GM21576 (cell line): ENCODE measurements around the gene RAB14.
"Not testable (repeated sequence)": the region's sequence is repeated elsewhere in the genome, so short reads cannot be mapped to it uniquely, and the experiment has no call there.

Source experiments
- ATAC-seq: cut with Tn5 transposase; IDR thresholded peaks from one replicate; pipeline ENCODE4 v1.9.1; 2021; ENCODE audit warnings: mild to moderate bottlenecking, moderate library complexity; ENCODE audit not compliant: unreplicated experiment

Gene RAB14

DNA sequence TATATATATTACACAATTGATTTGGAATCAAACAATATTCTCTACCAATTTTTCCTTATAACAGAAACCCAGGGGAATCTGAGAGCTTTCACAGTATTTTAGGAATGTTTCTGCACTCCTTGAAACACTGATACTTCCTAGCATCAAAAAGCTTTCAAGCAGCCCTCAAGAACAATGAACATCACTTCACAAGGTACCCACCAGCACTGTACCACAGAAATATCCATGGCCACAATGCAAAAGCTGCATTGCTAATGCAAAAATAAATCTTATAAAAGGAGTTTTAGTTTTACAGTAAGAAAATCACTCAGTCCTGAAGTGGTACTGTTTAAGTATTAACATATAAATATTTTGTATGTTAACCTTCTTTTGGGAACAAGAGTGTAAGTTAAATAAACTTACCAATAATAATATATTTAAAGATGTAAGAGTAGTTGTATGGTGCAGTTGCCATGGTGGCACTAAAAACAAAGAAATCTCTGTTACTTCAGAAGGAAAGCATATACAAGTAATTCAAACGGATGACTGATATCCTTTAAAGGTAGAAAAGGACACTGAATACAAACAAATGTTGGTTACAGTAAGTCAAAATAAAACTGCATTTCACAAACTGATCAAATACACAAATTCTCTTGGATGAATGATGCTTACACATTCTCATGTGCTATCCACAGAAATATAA, 8.6 kb downstream of the RAB14 start:
- ATAC-seq: no peak

DNA sequence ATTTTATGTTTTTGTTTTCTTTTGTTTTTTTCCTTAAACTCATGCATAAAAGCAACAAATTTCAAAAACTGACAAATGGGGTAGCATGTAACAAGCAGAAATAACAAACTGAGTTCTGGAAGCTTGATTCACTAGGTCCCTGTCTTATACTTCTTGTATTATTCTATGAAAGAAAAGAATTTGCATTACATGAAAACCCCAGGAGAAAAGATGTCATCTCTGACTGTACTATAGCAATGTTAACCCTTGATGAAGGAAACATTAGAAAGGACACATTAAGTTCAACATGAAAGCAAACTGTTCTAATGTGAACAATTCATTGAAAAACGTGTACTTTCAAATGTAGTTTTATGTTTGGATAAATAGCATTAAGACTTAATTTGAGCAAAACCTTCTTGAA, 9.2 kb downstream of the RAB14 start:
- no peak for ATAC-seq

DNA sequence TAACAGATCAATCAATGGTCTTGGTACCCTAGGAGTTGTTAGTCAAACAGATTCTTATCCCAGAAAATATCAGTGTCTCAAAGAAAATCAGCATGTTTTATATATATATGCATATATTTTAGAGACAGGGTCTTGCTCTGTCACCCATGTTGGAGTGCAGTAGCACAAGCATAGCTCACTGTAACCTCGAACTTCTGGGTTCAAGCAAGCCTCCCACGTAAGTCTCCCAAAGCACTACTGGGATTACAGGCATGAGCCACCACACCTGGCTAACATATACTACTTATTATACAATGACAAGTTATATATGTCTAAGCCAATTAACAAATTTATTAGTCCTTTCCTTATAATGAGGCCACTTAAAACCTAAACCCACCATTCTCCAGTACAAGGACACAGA, 10.4 kb downstream of the RAB14 start:
- no peak for ATAC-seq

DNA sequence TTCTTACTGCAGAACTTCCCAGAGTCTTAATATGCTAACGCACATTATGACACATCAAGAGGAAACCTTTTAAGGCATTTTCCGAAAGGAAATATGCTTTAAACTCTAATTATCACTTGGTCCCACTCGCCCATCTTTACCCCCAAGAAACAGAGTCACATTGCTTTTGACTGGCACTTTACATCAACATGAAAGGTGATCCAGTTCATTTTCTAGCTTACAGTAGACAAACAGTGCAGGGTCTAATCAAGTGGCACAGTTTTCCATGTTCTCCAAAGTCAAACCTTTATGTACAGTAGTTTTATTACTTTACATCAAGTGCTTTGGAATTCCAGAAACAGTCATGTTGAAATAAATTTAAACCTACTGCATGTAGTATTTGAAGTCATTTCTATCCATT, 12.0 kb downstream of the RAB14 start:
- no peak for ATAC-seq

DNA sequence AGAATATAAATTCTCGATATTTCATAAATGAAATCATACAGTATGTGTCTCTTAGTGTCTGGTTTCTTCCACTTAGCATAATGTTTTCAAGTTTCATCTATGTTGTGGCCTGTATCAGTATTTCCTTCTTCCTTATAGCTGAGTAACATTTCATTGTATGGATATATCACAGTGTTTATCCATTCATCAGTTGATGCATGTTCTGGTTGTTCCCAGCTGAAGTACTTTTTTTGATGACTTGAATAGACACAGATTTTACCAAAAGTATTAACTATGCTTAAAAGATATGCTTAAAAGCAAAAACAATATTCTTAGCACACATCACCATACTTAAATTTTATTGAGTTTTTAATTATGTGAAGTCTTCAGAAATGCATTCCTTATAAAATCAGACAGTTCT, 12.7 kb downstream of the RAB14 start:
- ATAC-seq: no peak

DNA sequence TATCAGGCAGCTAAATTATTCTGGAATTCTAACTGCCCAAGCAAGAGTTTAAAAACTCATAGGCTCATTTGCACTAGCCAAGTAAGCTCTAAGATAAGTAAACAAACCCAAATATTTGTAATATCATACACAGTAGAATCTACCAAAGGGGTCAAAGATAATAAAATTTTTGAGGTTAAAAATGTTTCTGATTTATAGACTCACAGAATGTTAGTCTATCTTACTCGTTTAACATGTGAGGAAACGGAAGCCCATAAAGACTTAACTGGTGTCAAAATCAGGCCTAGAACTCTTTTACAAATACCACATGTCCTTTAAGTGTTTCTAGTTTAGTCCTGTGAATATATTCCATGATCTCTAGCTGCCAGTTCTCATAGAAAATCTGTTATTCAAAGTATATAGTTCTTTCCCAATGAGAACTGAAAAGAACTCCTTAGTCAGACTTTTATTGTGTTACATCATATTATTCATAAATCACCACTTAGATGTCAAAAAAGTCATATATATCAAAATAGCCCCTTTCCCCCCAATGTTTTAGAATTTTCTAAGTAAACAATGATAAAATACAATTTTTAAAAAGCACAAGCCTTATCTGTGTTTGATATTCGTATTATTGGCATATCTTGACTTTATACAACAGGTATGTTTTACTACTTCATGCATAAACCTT, 13.9 kb downstream of the RAB14 start:
- no peak for ATAC-seq

DNA sequence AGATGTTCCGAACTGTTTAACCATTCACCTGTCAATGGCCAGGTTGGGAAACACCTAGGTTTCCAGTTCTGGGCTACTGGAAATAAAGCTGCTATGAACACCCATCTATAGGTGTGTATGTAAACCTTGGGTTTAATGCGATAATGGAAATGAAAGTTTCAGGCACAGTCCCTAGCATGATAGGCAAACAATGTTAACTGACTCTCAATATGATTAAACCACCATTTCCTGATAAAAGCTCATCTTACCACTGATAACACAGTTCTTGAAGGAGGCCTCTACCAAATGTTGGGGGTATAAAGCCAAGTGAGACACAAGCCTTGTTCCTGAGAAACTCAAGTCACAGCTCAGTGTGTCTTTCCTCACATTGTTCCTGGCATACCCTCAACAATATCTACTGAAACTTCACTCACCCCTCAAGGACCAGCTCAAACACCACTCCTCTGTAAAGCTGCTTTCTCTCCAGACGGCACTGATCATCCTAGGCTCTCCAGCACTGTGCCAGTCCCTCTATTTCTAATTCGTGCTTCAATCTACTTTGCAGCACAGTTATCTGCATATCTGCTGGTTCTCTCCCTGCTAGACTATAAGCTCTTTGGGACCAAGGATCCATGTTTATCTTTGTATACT, 15.8 kb downstream of the RAB14 start:
- ATAC-seq: no peak

DNA sequence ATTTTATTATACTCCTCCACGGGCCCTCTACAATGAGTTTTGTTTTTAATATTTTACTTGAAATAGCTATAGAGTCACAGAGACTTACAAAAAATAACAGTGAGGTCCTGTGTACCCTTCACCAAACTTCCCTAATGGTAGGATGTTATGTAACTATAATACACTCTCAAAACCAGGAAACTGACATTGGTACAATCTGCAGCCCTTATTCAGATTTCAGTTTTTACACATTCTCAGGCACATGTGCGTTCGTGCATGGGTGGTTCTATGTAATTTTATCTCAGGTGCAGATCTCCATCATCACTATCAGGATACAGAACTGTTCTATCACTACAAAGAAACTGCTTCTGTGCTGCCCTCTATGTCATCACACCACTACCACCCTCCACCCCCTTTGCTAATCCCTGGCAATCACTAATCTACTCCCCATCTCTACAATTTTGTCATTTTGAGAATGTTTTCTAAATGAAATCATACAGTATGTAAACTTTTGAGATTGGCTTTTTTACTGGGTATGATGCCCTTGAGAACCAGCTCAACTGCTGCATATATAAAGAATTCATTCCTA, 16.4 kb downstream of the RAB14 start:
- ATAC-seq: no peak

DNA sequence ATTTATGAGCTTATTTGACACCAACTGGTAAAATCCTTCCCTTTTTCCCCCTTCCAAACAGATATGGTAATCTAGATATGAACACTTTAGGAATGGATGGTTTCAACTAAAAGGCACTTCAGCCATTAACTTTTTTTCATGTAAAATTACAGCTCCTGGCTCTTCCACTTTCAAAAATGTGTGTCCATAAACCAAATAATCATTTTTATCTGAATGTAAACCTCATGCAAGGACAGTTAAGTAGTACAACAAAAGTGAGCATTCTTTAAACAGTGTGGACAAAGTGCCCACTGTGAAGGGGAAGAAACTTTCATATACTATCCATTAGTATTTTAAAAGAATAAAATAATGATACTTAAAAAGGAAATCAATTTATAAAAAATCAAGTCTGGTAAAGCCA, 17.2 kb downstream of the RAB14 start:
- ATAC-seq: no peak

DNA sequence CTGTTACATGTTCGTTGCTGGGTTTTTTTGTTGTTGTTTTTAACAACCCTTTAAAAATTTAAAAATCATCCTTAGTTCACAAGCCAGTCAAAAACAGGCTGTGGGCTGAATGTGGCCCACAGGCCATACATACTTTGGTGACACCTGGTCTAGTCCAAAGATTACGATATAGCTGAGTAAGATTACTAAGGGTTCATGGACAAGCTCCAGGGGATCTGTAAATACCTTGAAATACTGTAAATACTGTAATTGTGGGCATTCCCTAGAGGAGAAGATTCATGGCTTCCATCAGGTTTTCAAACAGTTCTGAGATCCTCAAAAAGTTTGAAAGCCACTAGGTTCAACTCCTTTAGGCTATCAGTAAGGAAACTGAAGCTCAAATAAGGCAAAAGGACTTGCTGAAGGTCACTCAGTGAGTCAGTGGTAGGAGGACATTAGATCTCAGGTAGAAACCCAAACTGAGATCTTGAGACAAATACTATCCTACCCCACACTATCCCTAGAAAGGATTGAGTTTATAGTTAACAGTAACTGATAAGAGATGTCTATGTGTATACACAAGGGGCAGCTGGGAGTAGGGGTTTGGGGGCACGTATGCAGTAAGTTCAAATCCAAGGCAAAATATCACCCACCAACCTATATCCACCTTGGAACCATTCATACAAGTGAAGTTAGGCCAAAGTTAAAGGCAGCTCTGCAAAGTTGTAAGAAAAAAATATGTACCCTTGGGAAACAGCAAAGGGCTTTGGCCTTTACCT, 17.8 kb downstream of the RAB14 start:
- ATAC-seq: no peak

DNA sequence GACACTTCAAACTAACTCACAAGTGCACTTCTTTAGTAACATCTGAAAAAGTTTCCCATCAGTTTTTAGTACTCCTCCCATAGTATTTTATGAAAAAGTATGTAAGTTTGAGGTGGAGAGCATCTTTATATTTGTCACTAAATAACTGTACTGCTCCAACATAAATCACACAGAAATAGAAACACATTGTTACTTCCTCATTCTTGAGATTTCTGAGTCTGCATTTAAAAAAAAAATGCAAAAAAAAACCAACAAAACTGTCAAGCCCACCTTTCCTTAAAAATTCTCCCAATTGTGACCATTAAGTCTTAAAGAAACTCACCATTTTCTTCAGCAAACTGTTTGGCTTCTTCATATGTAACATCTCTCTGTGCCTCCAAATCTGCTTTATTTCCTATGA, 18.7 kb downstream of the RAB14 start:
- ATAC-seq: no peak

DNA sequence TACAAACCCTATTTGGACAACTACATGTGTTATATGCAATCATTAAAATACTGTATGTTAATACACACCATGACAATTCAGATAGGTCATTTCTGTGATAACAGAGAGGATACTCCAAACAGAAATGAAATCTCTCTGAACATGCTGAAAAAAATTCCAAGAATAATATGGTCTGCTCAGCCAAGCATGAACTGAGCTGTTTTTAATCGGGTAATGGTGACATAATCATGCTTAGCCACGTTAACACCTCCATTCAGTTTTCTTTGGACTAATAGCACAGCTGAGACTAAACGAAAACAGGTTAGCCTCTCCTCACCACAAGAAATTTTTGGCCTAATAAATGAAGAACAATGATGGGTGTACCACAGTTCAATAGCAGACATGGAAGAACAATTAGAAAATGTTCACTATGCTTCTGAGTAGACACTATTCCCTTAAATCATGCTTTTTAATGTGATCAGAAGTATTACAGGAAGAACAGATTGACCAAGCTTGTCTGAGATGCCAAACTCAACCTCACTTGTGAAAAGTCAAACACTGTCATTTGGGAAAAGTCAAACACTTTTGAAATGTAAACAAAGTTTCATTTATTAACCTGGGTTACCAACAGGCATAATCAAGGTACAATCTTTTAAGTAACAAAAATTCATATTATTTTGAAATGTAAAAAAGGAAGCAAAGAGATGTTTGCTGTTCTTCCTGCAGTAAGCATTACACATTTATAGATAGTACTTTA, 19.4 kb downstream of the RAB14 start:
- ATAC-seq: no peak

DNA sequence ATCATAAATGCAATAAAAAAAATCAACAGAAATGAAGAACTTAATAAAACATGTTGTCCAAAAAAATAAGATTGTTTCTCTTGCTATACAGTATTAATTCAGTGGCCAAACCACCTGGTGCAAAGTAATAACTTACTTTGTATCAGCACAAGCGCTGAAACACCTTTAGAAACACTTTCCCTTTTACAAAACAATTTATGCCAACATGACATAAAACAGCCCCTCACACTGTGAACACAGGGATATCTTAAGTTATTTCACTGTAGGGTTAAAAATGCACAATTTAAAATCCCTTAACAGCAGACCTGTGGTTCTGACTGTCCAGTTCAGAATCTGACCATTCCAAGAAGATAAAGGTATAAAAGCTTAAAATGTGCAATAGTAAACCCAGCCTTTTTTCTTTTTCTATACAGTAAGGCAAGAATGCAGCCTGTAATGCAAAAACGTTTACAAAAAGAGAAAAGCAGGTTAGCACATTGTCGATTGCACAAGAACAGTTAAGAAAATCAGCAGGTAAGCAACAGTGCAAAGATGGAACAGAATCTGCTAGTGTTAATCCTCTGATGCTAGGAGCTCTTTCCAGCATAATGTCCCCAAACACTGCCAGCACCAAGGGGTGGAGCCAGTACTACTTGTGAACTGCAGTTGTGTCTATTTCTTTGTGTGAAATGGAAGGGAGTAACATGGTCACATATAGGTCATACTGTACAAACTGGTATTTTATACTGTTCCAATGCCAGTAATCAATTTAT, 21.6 kb downstream of the RAB14 start:
- no peak for ATAC-seq

DNA sequence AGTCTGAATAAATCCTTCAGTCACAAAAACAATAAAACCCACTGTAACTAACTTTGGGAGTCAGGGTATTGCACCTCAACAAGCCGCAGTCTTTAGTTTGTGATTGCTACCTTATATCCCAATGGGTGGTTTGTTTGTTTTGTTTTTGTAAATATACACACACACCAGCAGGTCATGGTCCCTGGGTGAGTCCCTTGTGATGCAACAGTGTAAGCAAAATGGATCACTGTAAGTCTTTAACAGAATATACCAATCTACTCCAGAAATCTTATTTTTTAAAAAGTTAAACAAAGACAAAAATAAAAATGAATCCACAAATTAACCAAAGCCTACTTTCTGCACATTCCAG, 22.3 kb downstream of the RAB14 start:
- not testable (repeated sequence) for ATAC-seq

DNA sequence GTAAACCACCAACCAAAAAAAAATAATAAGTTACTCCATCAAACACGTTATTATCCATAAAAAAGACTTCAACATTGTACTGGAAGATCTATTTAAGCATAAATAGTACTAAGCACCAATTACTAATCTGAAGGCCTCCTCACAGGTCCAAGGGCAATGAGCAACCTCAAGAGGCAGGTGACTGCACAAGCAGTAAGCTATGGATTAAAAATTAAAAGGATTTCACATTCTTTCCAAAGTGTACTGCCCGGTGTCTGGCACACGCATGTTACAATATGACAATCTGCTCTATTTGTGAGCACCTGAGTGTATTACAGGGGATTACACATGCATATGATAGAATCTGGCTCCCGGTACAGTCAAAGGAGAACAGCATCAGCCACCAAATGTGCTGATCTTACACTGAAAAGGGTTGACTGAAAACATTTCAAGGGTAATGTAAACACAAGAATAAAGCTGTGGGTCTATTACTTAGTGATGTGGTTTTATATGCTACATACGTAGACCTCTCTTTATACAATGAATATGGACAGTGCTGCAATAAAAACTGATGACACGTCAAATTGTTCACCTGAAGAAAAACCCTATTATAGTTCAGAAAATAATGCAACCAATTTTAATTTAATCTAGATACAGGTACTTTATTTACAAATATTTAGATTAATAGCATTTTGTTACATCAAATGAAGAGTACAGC, 22.8 kb downstream of the RAB14 start:
- ATAC-seq: no peak

DNA sequence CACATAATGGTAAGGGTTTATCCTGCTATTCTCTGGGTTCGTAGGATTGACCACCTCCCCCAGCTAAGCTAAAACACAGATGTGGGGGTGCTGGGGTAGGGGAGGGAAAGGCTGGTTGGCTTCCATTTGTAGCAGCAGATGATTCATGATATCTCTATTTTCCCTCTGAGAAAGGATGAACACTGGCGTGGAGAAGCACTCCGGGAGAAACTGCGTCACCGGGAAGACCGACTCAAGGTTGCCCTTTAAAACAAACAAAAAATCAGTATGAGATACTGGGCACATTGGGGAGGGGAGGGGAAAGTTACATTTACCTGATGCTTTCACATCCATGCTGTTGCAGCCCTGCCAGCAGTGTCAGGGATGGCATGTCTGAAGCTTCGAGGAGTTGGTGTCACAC, 28.2 kb downstream of the RAB14 start:
- no peak for ATAC-seq

DNA sequence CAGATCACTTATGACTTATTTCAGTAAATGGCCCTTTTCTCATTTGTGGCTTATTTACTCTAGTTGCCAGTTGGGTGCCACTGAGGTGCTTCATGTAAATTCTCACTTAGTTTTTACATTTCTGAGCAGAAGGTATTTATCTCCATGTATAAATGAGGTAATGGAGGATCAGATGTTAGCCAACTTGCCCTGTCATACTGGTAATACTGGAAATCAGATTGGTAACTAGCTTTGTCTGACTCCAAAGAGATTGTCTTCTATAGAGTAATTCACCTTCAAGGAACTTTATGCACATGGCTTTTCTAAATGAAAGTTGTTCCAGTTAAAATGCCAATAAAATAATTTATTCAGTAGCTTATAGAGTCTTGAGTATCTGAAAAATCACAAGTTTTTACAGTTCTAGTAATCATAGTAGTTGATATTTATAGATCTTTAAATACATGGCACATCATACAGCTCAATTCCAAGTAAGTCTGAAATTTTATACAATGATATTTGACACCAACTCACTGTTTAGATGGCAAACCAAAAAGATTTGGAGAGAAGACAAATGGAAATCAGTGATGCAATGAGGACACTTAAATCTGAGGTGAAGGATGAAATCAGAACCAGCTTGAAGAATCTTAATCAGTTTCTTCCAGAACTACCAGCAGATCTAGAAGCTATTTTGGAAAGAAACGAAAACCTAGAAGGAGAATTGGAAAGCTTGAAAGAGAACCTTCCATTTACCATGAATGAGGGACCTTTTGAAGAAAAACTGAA, 28.8 kb downstream of the RAB14 start:
- no peak for ATAC-seq

DNA sequence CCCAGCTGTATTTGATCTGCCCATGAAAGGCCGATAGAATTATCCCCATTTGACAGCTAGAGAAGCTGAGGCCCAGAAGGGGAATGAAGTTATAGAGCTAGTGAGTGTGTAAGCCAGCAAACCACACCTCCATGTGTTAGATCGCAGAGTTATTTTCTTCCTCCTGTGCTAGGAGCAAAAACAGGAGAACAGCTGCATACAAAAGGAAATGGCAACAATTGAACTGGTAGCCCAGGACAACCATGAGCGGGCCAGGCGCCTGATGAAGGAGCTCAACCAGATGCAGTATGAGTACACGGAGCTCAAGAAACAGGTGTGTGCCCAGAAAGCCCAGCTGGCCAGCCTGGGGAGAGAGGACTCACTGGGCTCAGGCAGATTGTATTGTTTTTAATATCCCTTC, 30.4 kb downstream of the RAB14 start:
- no peak for ATAC-seq

DNA sequence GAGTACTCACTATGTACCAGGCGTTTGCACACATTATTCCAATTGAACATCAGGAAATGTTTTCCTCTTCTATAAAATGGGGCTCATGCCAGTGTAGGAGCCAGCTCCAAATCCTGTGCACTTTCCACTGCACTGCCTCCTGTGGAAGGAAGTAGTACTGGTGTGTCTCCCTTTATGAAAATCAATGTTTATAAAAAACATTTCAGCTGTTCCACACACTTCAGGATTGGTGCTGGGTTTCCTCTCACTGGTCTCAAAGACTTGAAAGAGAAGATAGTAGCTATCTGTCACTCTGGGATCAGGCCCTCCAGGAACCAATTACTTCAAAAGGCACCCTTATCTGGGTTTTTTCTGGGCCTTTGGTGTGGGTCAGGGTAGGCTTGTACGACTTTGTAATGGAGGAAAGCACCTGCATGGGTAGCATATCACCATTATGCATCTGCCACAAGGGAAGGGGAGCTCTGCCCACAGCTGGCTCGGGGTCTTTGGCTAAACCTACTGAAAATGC, 32.5 kb downstream of the RAB14 start:
- ATAC-seq: no peak
